Kidney (tissue), 14 donors: ENCODE data around the gene SMARCC2. TPM values are rescaled to one million over a fixed set of nuclear protein-coding genes. Genes with fewer than 3 reads are reported as not detected.

Source experiments
- DNase-seq, 5 donors: peaks; one replicate each; pipeline ENCODE4 v3.0.0-alpha.2; 2013 to 2020
- FAIRE-seq: peaks from 2 replicates; lab custom pipeline; 2012; peaks lifted over from hg19 to GRCh38; lab: Jason Lieb, UNC
- H3K27ac ChIP-seq, 2 donors: one replicate each; pipeline ENCODE4 v1.7.0; 2013; ENCODE audit warnings: low read depth in 2 of 2, low read length in 2 of 2, inconsistent platforms in 1 of 2
- H3K27me3 ChIP-seq: one replicate; pipeline ENCODE4 v1.7.1; 2013; ENCODE audit warnings: low read length, inconsistent platforms; ENCODE audit not compliant: control insufficient read depth, insufficient read depth
- H3K36me3 ChIP-seq, 3 donors: one replicate each; pipeline versions ENCODE4 v1.7.0 to v1.7.1; 2013; ENCODE audit warnings: low read length in 3 of 3, control low read depth in 1 of 3, inconsistent platforms in 1 of 3; ENCODE audit not compliant: insufficient read depth in 3 of 3, control insufficient read depth in 2 of 3
- H3K4me1 ChIP-seq, 3 donors: one replicate each; pipeline versions ENCODE4 v1.7.0 to v1.7.1; 2013; ENCODE audit warnings: low read length in 3 of 3, inconsistent platforms in 1 of 3, low read depth in 1 of 3; ENCODE audit not compliant: control insufficient read depth in 2 of 3, insufficient read depth in 2 of 3
- H3K4me3 ChIP-seq, 3 donors: one replicate each; pipeline versions ENCODE4 v1.7.0 to v1.8.1; 2013; ENCODE audit warnings: low read length in 3 of 3, control low read depth in 1 of 3, inconsistent platforms in 1 of 3
- H3K9ac ChIP-seq, 3 donors: one replicate each; pipeline versions ENCODE4 v1.7.0 to v1.7.1; 2013; ENCODE audit warnings: low read length in 3 of 3, control low read depth in 1 of 3, inconsistent platforms in 1 of 3
- H3K9me3 ChIP-seq, 3 donors: one replicate each; pipeline versions ENCODE4 v1.7.0 to v1.7.1; 2013; ENCODE audit warnings: low read length in 3 of 3, control low read depth in 1 of 3, inconsistent platforms in 1 of 3; ENCODE audit not compliant: control insufficient read depth in 2 of 3, insufficient read depth in 1 of 3
- CTCF ChIP-seq: IDR thresholded peaks from 3 replicates; pipeline ENCODE4 v1.5.1; 2012; ENCODE audit warnings: mild to moderate bottlenecking, moderate library complexity, borderline replicate concordance; ENCODE audit not compliant: insufficient read depth; ENCODE audit errors: extremely low read depth
- intact Hi-C: fragments of 100-400 bp; cut with DNase I; formaldehyde crosslinking; loops from one replicate; pipeline ENCODE4 v1.11.1; 2022
- polyA plus RNA-seq: library from polyadenylated mRNA; stranded (reverse); fragments of 350-450 nt; fragmentation: Illumina TruSeq; extraction: RNeasy Lipid Tissue Mini Kit (QIAGEN cat#74804); gene quantifications from one replicate; pipeline ENCODE4 v1.2.3, GENCODE V29; 2014; ENCODE audit warnings: low read depth, low replicate concordance; ENCODE audit not compliant: insufficient read depth
- total RNA-seq: library from RNA; stranded (reverse); fragmentation: NEBNext Ultra II Directional; extraction: Animal tissue kit (Norgen Biotek cat#: 25700); gene quantifications from one replicate; pipeline ENCODE4 v1.2.1, GENCODE V29; 2021
- donor health status: control.
- donor health status: control.
- donor health status: control.
- donor health status: control.
- donor health status: control.
- donor health status: DM: yes; HTN: yes; CAD: no.
- donor health status: Normal renal cell carcinoma (clear cell type).

The SMARCC2 gene
- total and polyA plus RNA-seq, 2 donors from 2014 or later = 18.8 to 112 TPM

GRCh38 chr12:56141946-56142784 lies 47.1 kb downstream of the SMARCC2 start:
- Histone ChIP-seq H3K9me3 (no peaks in the 10 kb centered on the region), H3K4me3 (no peak overlapping the region), H3K9ac (no peak overlapping the region), H3K27ac (no peak overlapping the region), H3K4me1 (peaks cover 0 to 7% (median 2%) of the 10 kb centered on the region in 3 donors), H3K27me3 (no peaks in the 10 kb centered on the region), H3K36me3 (peaks cover 4 to 31% (median 30%) of the 10 kb centered on the region in 3 donors)
- FAIRE-seq = no peak
- DNase-seq = peak in 1 of 5 donors; percentile 44
- intact Hi-C loops = no loop called here
- TF ChIP-seq CTCF = no peak

- DNase-seq = peak in 1 of 5 donors; percentile 52
- Histone ChIP-seq H3K36me3 (peaks cover 6 to 42% (median 28%) of the 10 kb centered on the region in 3 donors), H3K27ac (no peak overlapping the region), H3K27me3 (no peaks in the 10 kb centered on the region), H3K4me3 (no peak overlapping the region), H3K4me1 (no peaks in the 10 kb centered on the region), H3K9ac (no peak overlapping the region), H3K9me3 (no peaks in the 10 kb centered on the region)
- intact Hi-C loops = no loop called here
- FAIRE-seq = no peak
- TF ChIP-seq CTCF = no peak
Observed at GRCh38 chr12:56137853-56138571, 51.3 kb downstream of the SMARCC2 start.

GRCh38 chr12:56134897-56135296 lies 54.4 kb downstream of the SMARCC2 start:
- Histone ChIP-seq H3K9me3 (no peaks in the 10 kb centered on the region), H3K4me1 (peaks cover 0 to 6% (median 0%) of the 10 kb centered on the region in 3 donors), H3K4me3 (no peak overlapping the region), H3K36me3 (peaks cover 6 to 42% (median 38%) of the 10 kb centered on the region in 3 donors), H3K27ac (no peak overlapping the region), H3K27me3 (no peaks in the 10 kb centered on the region), H3K9ac (no peak overlapping the region)
- intact Hi-C loops = no loop called here
- FAIRE-seq = no peak
- TF ChIP-seq CTCF = no peak
- DNase-seq = no peak
